NCI-H526 treated with DMSO at 0.1 percent for 48 hours (cell line): ENCODE data around the gene HOXA13.

Source experiments
- DNase-seq: peaks from one replicate; lab custom pipeline; 2025; lab: John Stamatoyannopoulos, UW

HOXA13 gene

DNA sequence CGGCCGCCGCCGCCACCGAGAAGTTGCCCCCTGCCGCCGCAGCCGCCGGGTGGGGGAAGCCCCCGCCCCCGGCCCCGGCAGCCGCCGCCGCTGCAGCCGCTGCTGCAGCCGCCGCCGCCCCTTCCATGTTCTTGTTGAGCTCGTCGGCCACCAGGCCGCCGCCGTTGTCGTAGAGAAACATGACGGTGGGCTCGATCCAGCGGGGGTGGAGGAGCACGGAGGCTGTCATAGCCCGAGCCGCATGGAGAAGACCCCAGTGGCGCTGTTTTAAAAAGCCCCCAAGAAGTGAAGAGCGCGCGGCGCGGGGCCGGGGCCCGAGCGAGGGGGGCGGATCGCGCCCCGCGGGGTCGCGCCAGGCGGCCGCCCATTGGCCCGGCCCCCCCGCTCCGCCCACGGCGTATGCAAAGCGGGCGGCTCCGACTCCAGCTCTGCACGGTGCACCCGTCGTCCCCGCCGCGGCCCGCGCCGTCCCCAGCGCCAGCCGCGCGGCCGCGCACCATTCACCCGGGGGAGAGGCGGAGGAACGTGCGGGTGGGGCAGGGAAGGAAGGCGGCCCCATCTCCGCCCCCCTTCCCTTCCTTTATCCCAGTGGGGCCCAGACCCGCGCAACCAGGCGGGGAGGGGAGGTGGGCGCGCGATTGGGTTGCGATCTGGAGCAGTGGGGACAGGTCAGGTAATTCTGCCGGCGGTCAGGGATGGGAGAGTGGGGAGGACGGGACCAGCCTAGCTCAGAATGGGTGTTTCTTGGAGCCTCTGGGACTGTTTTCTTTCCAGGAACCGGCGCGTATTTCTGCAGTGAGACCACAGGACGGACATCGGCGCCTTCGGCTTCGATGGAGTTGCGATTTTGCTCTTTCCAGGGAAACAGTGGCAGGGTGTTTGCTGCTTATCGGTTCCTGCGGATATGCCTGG is at the start of gene HOXA13:
HOXA13 (minus strand) TSS at position 243 of the 912 bp plus-strand sequence; CDS start at position 229, 14 bp downstream.
- DNase-seq = no peak

DNA sequence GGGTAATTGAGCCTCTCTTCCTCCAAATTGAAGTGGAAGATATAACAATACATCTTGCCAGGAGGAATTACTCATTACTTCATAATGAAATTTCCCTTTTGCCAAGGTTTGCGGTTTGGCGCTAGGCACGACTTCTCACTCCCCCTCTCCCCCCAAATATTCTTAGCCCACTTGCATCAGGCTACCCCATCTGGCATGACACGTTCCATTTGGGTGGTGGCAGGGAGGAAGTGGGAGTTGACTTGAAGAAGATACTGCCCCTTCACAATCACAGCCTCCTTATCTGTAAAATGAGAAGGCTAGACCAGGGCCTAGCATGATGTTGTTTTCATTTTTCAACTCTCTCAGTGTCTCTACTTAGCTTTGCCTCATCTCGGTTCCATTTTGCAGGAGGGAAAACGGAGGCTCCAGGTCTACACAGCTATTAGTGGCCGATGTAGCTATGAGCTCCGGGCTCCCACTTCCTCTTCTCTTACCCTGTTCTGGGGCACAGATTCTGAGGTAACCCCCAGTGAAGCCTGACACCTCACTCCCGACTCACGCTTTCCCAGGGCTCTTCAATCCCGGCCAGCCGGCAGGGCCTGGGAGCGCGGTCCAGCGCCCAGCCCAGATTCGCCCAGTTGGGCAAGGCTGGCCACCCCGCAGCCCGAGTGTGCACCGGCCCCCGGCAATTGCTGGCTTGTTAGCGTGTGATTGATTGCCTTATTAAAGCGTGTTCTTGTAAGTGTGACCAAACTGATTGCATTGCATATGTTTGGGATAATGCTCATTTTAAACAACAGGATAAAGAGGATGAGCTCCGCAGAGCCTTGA is 49.2 kb upstream of the HOXA13 start:
- DNase-seq = no peak

DNA sequence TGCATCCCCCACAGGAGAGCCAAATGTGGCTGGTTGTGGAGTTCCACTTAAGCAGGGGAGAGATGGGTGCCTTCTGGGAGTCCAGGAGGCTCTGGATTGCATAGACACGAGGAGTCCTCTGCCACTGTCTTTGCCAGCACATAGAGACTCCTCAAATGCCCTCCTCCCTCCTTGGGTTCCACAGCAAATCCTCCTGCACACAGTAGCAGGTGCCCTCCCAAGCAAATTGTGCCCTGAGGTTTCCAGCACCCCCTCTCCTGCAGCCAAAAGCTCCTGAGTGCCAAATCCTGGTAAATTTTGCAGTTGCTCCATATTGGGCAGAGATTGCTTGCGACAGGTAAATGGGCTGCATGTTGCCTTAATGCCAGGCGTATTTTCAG is 48.5 kb upstream of the HOXA13 start:
- no peak for DNase-seq

DNA sequence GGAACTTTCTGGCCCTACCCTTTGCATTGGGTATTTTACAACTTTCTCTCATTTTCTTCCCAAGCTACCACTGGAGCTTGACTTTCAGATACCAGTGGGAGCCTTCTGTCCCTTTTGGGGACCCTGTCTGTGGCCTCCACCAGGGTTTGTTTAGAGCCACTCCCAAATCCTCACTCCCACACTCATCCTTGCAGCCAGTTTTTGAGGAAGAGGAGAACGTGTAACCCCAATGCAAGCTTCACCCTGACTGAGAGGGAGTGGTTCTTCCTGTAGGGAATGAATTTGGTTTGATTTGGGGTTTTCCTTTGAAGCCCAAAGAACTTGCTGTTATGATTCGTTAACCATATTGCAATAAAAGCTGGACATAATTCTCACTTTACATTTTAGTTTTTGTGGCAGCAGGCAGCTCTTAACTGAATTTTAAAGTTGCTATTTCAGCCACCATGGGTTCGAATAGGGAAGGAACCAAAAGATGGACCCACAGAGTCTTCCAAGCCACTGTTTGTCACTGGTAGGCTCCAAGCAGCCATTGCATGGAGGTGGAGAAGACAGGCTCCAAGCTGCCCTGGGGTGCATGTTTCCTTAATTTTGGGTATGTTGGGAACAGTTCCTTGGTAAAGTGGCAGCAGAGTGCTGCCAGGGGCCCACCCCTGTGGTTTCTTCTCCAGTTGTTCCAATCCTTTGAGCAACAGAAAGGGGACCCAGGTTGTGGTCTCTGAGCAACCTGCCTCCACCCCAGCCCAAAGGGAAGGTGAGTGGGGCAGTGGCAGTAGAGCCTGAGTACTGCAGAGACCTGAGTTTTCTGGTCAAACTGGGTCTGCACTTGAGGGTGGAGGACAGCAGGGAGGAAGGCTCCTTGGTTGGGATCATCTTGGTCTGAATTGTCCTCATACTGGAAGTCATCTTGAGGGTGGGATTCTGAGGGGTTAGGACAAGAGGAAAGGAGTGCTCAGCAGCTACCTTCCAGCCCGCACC is 47.8 kb upstream of the HOXA13 start:
- DNase-seq = no peak

DNA sequence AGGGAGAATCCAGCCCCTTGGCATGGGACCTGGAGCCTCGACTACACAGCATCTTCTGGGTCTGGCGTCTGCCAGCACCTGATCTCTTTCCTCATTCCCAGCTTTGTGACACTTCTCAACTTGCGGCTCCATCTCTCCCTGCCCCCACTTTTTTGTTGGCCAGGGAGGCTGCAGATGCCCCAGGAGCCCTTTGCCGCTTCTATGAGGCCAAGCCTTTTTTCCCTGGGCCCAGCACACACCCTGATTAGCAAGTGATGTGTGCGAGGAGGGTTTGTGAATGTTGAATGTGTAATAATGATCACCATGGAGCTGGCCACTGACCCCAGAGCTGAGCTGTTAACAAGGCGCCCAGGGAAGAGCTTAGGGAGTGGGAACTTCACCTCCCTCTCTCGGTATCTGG is 47.1 kb upstream of the HOXA13 start:
- no peak for DNase-seq

DNA sequence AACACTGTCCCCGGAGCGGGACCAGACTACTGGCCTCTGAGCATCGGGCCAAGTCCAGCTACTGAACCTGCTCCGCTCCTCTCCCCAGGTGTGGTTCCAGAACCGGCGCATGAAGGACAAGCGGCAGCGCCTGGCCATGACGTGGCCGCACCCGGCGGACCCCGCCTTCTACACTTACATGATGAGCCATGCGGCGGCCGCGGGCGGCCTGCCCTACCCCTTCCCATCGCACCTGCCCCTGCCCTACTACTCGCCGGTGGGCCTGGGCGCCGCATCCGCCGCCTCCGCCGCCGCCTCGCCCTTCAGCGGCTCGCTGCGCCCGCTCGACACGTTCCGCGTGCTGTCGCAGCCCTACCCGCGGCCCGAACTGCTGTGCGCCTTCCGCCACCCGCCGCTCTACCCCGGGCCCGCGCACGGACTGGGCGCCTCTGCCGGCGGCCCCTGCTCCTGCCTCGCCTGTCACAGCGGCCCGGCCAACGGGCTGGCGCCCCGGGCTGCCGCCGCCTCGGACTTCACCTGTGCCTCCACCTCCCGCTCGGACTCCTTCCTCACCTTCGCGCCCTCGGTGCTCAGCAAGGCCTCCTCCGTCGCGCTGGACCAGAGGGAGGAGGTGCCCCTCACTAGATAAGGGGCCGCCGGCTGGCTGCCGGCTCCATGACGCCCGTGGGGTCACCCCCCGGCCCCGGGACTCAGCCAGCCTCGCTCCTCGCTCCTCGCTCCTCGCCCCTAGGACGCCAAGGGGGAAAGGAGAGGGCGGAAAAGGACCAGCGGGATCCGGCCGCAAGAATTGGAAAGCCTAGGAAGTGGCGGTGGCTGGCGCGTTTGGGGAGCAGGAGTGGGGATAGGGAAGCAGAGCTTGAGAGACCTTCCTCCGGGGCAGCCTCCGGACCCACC is 46.2 kb upstream of the HOXA13 start:
- peak; percentile 22 for DNase-seq

DNA sequence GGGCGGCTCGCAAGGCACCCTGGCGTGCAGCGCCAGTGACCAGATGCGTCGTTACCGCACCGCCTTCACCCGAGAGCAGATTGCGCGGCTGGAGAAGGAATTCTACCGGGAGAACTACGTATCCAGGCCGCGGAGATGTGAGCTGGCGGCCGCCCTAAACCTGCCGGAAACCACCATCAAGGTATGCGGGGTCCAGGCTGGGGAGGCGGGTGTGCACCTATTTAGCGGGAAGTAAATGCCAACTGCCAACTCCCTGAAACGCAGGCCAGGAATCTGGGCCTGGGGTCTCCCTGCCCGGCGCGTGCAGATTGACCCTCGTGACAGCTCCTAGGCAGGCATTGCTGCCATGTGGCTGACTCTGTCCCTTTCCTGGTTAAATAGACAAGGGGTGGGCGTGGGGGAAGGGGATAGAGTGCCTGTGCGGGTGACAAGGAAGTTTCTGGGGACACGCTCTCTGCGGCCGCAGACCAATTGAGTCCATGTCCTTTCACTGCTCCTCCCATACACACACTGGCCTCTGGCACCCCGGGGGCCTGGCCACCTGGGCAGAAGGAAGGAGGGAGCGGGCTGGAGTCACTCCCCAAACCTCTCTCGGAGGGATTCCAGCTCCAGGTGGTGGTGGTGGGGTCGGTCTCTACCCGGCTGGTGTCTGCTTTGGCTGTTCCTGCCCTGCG is 45.4 kb upstream of the HOXA13 start:
- DNase-seq = no peak

DNA sequence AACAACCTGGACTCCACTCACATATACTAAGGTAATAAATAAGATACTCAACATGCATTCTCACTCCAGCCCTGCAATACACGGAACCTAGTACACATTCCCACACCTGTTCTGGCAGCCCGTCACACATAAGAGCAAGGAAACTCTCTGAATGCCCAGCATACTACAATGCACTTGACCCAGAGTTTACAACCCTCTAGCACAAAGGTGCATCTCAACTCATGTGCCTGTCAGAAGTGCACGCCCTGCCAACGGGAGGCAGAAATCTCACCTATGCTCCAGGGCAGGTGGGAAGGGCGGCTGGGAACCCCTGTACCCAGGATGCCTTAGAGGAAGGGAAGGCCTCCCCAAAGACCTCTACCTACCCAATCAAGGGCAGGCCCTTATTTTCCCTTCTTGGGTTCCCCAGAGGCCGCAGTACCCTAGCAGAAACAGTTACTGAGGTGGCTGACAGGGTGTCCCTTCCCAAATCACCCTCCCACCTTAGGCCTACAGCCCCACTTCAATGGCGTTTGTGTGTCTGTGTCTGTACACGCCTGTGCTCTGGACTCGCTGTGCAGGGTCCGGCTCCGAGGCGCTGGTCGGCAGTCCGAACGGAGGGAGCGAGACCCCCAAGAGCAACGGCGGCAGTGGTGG is 44.7 kb upstream of the HOXA13 start:
- no peak for DNase-seq

DNA sequence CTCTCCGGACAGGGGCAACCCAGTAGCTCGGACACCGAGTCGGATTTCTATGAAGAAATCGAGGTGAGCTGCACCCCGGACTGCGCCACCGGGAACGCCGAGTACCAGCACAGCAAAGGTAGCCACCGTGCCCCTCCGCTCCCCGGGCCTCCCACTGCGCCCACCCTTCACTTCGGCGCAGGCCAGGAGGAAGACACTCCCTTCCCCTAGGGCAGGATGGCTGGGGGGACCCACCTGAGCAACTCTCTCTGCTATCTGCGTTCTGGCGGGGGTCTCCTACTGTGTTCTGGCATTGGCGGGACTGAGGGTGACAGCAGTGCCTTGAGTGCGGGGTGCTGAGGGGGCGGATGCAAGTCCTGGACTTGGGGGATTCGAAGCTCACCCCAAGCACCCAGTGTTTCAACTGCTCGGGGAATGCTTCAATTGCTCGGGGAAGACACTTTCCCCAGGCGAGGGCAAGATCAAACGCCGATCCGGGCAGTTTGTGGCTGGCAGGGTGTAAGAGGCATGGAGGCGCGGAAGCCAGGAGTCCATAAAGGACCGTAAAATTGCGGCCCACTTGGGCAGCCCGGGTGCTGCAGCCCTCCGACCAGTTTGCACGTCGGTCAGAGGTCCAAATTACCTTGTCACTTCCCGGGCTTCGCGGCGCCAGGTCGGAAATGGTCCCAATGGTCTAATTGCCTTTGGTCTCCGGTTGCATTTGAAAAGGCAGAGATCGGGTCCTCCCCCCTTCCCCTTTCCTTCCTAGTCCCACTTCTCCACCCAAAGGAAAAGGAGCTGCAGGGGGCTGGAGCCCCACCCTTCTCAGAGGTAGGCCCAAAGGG is 43.7 kb upstream of the HOXA13 start:
- DNase-seq = no peak

DNA sequence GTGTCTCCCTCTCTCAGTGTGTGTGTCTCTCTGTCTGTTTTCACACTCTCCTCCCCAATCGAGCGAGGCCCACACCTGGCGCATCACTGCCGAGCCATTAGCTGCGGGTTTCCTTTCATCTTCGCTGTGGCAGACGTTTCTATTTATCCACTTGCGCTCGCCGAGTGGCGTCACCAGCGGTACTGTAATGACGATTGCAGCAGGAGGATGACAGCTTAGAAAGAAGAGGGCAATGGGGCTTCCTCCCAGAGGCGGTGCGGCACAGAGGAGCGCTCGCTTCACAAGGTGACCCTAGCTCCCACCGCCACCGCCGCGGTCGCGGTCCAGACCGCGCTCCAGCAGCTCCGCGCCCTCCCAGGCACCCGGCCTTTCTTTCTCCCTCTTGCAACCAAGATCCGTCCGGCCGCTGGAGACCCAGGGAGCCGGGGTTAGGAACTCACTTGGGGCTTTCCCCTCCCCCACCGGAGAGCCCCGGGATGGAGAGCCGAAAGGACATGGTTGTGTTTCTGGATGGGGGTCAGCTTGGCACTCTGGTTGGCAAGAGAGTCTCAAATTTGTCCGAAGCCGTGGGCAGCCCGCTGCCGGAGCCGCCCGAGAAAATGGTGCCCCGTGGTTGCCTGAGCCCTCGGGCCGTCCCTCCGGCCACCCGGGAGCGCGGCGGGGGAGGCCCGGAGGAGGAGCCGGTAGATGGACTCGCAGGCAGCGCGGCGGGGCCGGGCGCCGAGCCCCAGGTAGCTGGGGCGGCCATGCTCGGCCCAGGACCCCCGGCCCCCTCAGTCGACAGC is 42.9 kb upstream of the HOXA13 start, which contains the start of gene EVX1:
EVX1 (plus strand) TSS at position 248 of the 785 bp plus-strand sequence; CDS start at position 477, 229 bp downstream.
- peak; percentile 44 for DNase-seq

DNA sequence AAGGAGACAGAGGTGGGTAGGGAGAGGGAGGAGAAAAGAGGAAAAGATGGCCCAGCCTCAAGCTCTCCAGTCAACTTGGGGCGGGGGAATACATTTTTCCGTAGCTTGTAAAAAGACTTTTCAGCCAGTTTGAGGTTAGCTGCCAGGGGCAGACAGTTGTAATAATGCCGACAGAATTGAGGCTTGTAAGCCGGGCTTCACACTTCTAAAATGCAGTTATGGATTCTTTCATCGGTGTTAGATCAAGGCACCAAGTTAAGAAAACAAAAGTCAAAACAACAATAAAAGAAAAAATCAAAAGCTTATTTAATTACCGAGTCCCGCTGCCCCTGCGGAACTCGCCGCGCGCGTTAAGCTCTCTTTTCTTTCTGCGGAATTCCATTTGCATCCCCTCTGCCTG is 42.3 kb upstream of the HOXA13 start:
- DNase-seq = no peak

DNA sequence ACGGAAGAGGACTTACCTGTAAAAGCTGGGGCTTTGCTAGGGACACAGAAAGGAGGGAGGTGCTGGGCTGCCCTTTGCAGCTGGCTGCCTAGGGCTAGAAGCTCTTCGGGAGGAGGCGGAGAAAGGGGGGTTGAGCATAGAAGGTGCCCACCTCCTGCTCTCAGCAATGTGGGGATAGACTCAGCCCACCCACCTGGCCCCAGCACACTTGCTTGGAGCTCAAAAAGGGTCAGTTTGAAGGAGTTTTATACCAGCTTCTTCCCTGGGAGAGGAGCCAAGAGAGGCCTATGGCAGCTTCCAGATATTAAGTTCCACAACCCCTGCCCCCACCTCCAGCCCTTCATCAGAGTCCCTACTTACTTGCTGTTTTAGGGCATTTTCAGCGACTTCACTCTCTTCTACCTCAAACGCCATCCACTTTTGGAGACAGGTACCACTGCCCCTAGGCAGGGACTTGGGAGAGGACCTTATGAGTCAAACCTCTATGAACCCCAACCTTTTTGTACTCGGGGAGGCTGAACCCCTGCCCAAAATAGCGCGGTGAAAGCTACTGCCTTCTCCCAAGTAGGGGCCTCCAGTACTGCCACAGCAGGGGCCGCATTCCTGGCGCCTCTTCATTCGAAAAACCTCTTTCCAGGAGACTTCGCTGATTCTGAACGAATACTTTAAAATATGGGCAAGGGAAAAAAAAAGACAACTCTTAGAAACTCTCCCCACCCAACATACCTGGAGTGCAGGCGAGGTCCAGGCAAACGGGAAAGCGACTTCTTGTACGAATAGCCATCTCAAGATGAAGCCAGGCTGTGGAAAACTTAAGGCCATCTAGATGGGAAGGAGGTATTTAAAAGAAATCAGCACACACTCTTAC is 41.5 kb upstream of the HOXA13 start:
- DNase-seq = no peak

DNA sequence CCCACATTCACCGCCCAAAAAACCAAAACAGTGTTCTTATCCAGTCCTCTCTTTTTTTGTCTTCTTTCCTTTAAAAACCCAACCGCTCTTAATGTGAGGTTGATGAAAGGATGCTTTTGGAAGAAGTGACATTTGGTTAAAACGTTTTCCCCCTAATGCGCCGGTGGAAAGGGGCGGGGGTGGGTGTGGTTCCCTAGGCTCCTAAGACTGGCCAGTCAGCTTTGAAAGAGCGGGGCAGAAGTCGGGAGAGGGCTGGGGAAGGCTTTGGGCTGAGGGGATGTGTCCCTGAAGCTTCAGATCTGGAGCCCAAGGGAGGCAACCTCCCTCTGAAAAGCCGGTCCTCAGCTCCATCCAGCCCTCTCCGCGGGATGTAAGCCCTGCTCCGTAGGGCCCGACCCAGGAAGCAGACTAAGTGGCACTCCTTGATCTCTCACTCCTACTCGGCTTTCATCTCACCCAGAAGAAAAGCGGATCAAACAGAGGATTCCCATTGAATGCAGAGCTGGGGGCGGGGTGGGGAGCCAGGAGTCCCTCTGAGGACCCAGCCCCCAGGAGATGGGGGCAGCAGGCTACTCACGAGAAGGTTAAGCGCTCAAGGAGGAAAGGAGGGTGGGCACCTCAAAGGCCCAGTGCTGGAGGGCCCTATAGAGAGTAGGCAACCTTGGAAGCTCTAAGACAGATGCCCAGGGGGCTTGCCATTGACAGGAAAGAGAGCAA is 40.3 kb upstream of the HOXA13 start:
- no peak for DNase-seq

DNA sequence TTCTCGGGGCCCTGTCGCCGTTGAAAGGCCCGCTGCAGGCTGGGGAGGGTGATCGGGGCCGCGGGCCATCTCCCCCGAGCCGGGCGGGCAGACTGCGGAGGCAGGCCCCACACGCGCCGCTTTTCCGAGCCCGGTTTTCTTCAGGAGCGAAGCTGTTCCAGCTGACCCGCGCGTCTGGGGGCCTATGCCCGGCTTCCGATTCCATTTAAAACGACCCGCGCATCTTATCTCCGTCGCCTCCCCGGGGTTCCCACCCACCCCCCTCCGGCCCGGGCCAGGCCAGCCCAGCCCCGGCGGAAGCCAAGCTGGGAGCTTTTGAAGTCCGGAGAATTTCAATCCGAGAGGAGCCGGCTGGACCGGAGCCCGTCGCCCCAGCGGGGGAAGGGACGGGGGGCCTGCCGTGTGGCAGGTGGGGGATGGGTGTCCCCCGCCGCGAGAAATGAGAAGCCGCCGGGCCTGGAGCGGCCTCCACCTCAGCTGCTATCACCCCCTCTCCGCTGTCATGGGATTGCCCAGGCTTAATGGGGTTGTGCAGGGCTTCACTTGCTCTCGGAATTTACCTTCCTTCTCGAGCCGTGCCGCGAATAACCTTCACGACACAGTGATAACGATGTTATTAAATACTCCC is 39.6 kb upstream of the HOXA13 start:
- DNase-seq = no peak

DNA sequence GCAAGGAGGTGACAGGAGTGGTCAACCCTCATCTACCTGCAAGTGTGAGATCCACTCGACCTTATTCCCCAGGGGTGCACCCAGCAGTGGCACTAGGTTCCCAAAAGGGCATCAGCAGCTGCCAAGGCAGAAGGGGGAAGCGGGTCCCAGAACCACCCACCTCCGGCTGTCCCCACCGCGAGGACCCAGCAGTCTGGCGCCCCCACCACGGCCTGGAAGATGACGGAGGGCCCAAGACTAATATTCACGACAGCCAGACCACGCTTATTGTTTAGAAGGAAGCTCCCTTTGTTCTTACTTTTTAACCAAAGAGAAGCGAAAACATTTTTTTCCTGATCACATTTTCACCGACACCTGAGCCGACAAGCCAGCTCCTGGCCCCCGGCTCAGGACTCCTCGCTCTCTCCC is 39.1 kb upstream of the HOXA13 start:
- DNase-seq = no peak
